GM19025 (cell line): Measurements from ENCODE around the gene NFKBIL1.
"Not testable (repeated sequence)": the region's sequence is repeated elsewhere in the genome, so short reads cannot be mapped to it uniquely, and the experiment has no call there.

Experiments used
- ATAC-seq: cut with Tn5 transposase; IDR thresholded peaks from one replicate; pipeline ENCODE4 v1.9.1; 2021; ENCODE audit warnings: mild to moderate bottlenecking, low read depth, moderate library complexity; ENCODE audit not compliant: unreplicated experiment

NFKBIL1 gene

GRCh38 chr6:31534011-31534410 is 13.4 kb upstream of the NFKBIL1 start:
- no peak for ATAC-seq

GRCh38 chr6:31534521-31535040 is 12.8 kb upstream of the NFKBIL1 start:
- ATAC-seq, result no peak

- no peak for ATAC-seq
Observed at GRCh38 chr6:31535538-31536324, 11.7 kb upstream of the NFKBIL1 start.

GRCh38 chr6:31538805-31539400 is 8.5 kb upstream of the NFKBIL1 start:
- no peak for ATAC-seq

GRCh38 chr6:31540640-31541039 is 6.8 kb upstream of the NFKBIL1 start:
- ATAC-seq, result no peak

- ATAC-seq, result no peak
Observed at GRCh38 chr6:31541059-31541657, 6.2 kb upstream of the NFKBIL1 start.

- peak; percentile 65 for ATAC-seq
Observed at GRCh38 chr6:31541658-31542521, 5.5 kb upstream of the NFKBIL1 start, which contains the start of gene DDX39B. Gene DDX39B (minus strand): TSS chr6:31542003. CDS start chr6:31540532, 1,471 bp downstream.

GRCh38 chr6:31543639-31544038 is 3.8 kb upstream of the NFKBIL1 start:
- no peak for ATAC-seq

GRCh38 chr6:31544676-31545075 is 2.7 kb upstream of the NFKBIL1 start:
- no peak for ATAC-seq

- no peak for ATAC-seq
Observed at GRCh38 chr6:31545291-31545690, 2.1 kb upstream of the NFKBIL1 start.

- no peak for ATAC-seq
Observed at GRCh38 chr6:31546339-31546957, 960 bp upstream of the NFKBIL1 start, which contains the start of gene ATP6V1G2. Gene ATP6V1G2 (minus strand): TSS chr6:31546608. CDS start chr6:31546559, 49 bp downstream.

- ATAC-seq, result no peak
Observed at GRCh38 chr6:31547727-31548543, 527 bp downstream of the NFKBIL1 start.

GRCh38 chr6:31548544-31548873 is 1.1 kb downstream of the NFKBIL1 start:
- no peak for ATAC-seq

- ATAC-seq, result not testable (repeated sequence)
Observed at GRCh38 chr6:31551371-31551770, 4.0 kb downstream of the NFKBIL1 start.

GRCh38 chr6:31556307-31556706 is 8.9 kb downstream of the NFKBIL1 start:
- no peak for ATAC-seq

- ATAC-seq, result no peak
Observed at GRCh38 chr6:31557443-31558317, 10.3 kb downstream of the NFKBIL1 start.

GRCh38 chr6:31558318-31558625 is 10.9 kb downstream of the NFKBIL1 start:
- no peak for ATAC-seq
